ENCODE results near the gene SMARCD2. TPM values are rescaled to one million over a fixed set of nuclear protein-coding genes. Genes with fewer than 3 reads are reported as not detected.

The SMARCD2 gene
- total RNA-seq, 1 donor from 2014 or later = 78.0 TPM

- H3K27ac ChIP-seq = no peak overlapping the region
- H3K36me3 ChIP-seq = peaks cover 91 to 99% of the 10 kb centered on the region in 2 donors
- intact Hi-C loops (cut with DNase I) = no loop called here
- H3K27me3 ChIP-seq = no peaks in the 10 kb centered on the region
- H3K9me3 ChIP-seq = no peaks in the 10 kb centered on the region
- H3K4me1 ChIP-seq = no peaks in the 10 kb centered on the region
- DNase-seq (ENCODE audit: low spot score in 2 of 2) = no peak
- no peak overlapping the region for H3K4me3 ChIP-seq
- TF ChIP-seq CTCF (IDR thresholded peaks at IDR 0.05) = no peak
Observed at GRCh38 chr17:63819585-63820537, 22.6 kb downstream of the SMARCD2 start.

GRCh38 chr17:63819131-63819530 is 23.4 kb downstream of the SMARCD2 start:
- no peak overlapping the region for H3K27ac ChIP-seq
- H3K4me3 ChIP-seq = no peak overlapping the region
- H3K9me3 ChIP-seq = no peaks in the 10 kb centered on the region
- peaks cover 90 to 100% of the 10 kb centered on the region in 2 donors for H3K36me3 ChIP-seq
- intact Hi-C loops (cut with DNase I) = no loop called here
- no peak for DNase-seq (ENCODE audit: low spot score in 2 of 2)
- TF ChIP-seq CTCF (IDR thresholded peaks at IDR 0.05) = no peak
- no peaks in the 10 kb centered on the region for H3K27me3 ChIP-seq
- no peaks in the 10 kb centered on the region for H3K4me1 ChIP-seq

- intact Hi-C loops (cut with DNase I) = no loop called here
- no peak for DNase-seq (ENCODE audit: low spot score in 2 of 2)
- Histone ChIP-seq H3K4me3 (no peak overlapping the region), H3K36me3 (peaks cover 96 to 100% of the 10 kb centered on the region in 2 donors), H3K9me3 (no peaks in the 10 kb centered on the region), H3K27me3 (no peaks in the 10 kb centered on the region), H3K4me1 (no peaks in the 10 kb centered on the region), H3K27ac (no peak overlapping the region)
- no peak for TF ChIP-seq CTCF (IDR thresholded peaks at IDR 0.05)
Observed at GRCh38 chr17:63817736-63818385, 24.6 kb downstream of the SMARCD2 start.

GRCh38 chr17:63816669-63817068 is 25.8 kb downstream of the SMARCD2 start:
- intact Hi-C loops (cut with DNase I) = no loop called here
- Histone ChIP-seq H3K27me3 (no peaks in the 10 kb centered on the region), H3K4me3 (no peak overlapping the region), H3K36me3 (peaks cover 96 to 100% of the 10 kb centered on the region in 2 donors), H3K4me1 (no peaks in the 10 kb centered on the region), H3K9me3 (no peaks in the 10 kb centered on the region), H3K27ac (no peak overlapping the region)
- DNase-seq (ENCODE audit: low spot score in 2 of 2) = no peak
- TF ChIP-seq CTCF (IDR thresholded peaks at IDR 0.05) = no peak

GRCh38 chr17:63816123-63816522 is 26.4 kb downstream of the SMARCD2 start:
- no peak for TF ChIP-seq CTCF (IDR thresholded peaks at IDR 0.05)
- Histone ChIP-seq H3K27ac (no peak overlapping the region), H3K9me3 (no peaks in the 10 kb centered on the region), H3K4me3 (no peak overlapping the region), H3K27me3 (no peaks in the 10 kb centered on the region), H3K36me3 (peaks cover 97 to 100% of the 10 kb centered on the region in 2 donors), H3K4me1 (no peaks in the 10 kb centered on the region)
- intact Hi-C loops (cut with DNase I) = no loop called here
- DNase-seq (ENCODE audit: low spot score in 2 of 2) = no peak

All from ascending aorta (tissue), 2 donors.